Measurements from ENCODE around the gene CNIH2. TPM values are rescaled to one million over a fixed set of nuclear protein-coding genes. Genes with fewer than 3 reads are reported as not detected.

Gene CNIH2
- total and polyA plus RNA-seq, 4 experiments from 2014 or later: 1.4 to 1.8 TPM; not detected in 2

DNA sequence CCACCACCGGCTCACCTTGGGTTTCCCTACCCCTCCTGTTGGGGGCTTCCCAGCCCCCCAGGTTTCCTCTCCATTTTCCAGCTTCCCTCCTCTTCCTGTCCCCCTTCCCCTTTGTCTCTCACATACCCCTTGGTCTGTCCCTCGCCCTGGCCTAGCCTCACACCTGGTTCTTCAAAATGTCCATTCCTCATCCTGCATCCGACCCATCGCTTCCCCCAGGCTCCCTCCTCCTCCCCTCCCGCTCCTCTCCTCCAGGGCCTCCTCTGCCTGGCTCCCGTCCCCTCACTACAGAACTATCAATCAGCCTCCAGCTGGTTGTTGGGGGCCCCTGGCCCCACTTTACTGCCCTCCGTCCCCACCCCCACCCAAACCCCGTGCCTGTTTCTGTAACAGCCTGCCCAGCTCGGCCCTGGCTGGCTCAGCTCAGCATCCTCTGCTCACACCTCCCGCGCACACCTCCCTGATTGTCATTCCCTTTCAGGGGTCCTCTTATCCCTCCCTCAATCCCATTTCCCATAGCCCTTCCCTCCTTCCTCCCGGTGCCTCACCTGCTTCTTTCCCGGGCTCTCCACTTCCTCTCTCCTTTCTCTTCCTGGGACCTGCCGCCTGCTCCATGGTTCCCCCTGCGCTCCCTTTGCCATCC is 1.2 kb downstream of the CNIH2 start:
- no peak for DNase-seq
- Histone ChIP-seq H3K4me3 (ENCODE audit: low read length in 2 of 2) (no peak overlapping the region), H3K27me3 (ENCODE audit: insufficient read depth, low read length) (no peaks in the 10 kb centered on the region), H3K36me3 (ENCODE audit: insufficient read depth, low read length) (peaks cover 17% of the 10 kb centered on the region), H3K4me1 (ENCODE audit: insufficient read depth, low read length) (peaks cover 28% of the 10 kb centered on the region), H3K27ac (ENCODE audit: low read depth, low read length) (no peak overlapping the region), H3K9me3 (ENCODE audit: control insufficient read depth in 1 of 2, low read length in 2 of 2) (no peaks in the 10 kb centered on the region)
- H3K4me3 Mint-ChIP-seq: peak overlapping the region; percentile 22 to 79 (median 57)
- POLR2A ChIA-PET (ENCODE audit: partially characterized antibody): interaction anchor here (2.9 to 13.4 kb wide), 2 partner anchors 9 to 10 kb away, joined by 10 to 167 read pairs; partner anchors contain the start of genes RAB1B and YIF1A
- H3K9me3 Mint-ChIP-seq: no peaks in the 10 kb centered on the region
- H3K27ac Mint-ChIP-seq: peak overlapping the region in 5 of 7 donors; percentile 32 to 81 (median 78)
- peaks cover 3 to 24% of the 10 kb centered on the region in 2 donors for H3K36me3 Mint-ChIP-seq
- intact Hi-C loops (cut with micrococcal nuclease): no loop called here
- H3K4me1 Mint-ChIP-seq: peaks cover 8 to 49% (median 22%) of the 10 kb centered on the region in 4 donors
- CTCF ChIA-PET (ENCODE audit: partially characterized antibody): interaction anchor here (4.7 kb wide), 1 partner anchor 58 kb away, joined by 42 read pairs; no protein-coding TSS in a partner anchor
- peaks cover 0 to 1% of the 10 kb centered on the region in 2 donors for H3K27me3 Mint-ChIP-seq

DNA sequence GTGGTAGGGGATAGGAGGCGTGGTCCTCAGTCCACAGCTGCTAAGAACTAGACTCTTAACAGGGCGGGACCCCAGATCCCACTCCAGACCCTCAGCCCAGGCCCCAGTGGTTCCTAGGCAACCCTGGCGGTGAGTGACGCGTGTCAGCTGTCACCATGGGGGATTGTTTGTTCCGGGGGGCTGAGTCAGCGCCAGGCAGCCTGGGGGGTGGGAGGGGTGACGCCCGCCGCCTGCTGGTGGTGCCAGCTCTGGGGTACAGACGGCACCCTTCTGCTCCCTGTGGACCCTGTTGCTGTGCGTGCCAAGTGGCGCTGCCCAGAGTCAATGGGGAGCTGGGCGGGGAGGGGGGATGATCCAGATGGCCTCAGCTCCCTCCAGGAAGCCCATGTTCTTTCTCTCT is 2.5 kb downstream of the CNIH2 start:
- Histone ChIP-seq H3K4me3 (ENCODE audit: low read length in 2 of 2) (no peak overlapping the region), H3K4me1 (ENCODE audit: insufficient read depth, low read length) (peaks cover 28% of the 10 kb centered on the region), H3K9me3 (ENCODE audit: control insufficient read depth in 1 of 2, low read length in 2 of 2) (no peaks in the 10 kb centered on the region), H3K27me3 (ENCODE audit: insufficient read depth, low read length) (no peaks in the 10 kb centered on the region), H3K27ac (ENCODE audit: low read depth, low read length) (no peak overlapping the region), H3K36me3 (ENCODE audit: insufficient read depth, low read length) (peaks cover 6% of the 10 kb centered on the region)
- intact Hi-C loops (cut with micrococcal nuclease): no loop called here
- Mint-ChIP-seq H3K4me1 (peaks cover 8 to 48% (median 22%) of the 10 kb centered on the region in 4 donors), H3K9me3 (no peaks in the 10 kb centered on the region), H3K4me3 (no peak overlapping the region), H3K36me3 (peaks cover 0 to 12% of the 10 kb centered on the region in 2 donors), H3K27me3 (peaks cover 0 to 1% of the 10 kb centered on the region in 2 donors), H3K27ac (peak overlapping the region in 2 of 7 donors; percentile 23 to 94)
- ChIA-PET CTCF (ENCODE audit: partially characterized antibody) (interaction anchor here (0.6 to 4.7 kb wide), 4 partner anchors 9 to 59 kb away, joined by 3 to 42 read pairs (median 9); no protein-coding TSS in a partner anchor), POLR2A (ENCODE audit: partially characterized antibody) (interaction anchor here (2.9 to 13.4 kb wide), 2 partner anchors 9 to 11 kb away, joined by 10 to 167 read pairs; partner anchors contain the start of genes RAB1B and YIF1A)
- no peak for DNase-seq

DNA sequence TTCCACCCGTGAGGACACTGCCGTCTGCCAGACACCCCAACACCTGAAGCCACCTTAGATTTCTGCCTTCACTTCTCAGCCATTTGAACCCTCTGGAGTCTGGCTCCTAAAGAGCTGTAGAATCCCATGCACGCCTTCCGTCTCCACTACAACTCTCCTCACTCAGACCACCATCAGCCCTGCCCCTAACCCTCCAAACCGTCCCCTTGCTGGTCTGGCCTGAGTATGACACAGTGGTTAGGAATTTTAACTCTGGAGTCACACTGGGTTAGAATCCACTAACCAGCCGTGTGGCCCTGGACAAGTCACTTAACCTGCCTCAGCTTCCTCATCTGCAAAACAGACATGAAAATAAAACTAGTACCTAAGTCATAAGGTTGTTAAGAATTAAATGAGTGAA is 3.0 kb downstream of the CNIH2 start:
- H3K4me3 ChIP-seq (ENCODE audit: low read length in 2 of 2): no peak overlapping the region
- Mint-ChIP-seq H3K4me3 (peak overlapping the region in 3 of 8 donors; percentile 29 to 65 (median 49)), H3K27ac (peak overlapping the region; percentile 89 to 96 (median 92)), H3K9me3 (no peaks in the 10 kb centered on the region), H3K27me3 (peaks cover 0 to 1% of the 10 kb centered on the region in 2 donors), H3K36me3 (peaks cover 0 to 7% of the 10 kb centered on the region in 2 donors), H3K4me1 (peaks cover 8 to 48% (median 23%) of the 10 kb centered on the region in 4 donors)
- H3K36me3 ChIP-seq (ENCODE audit: insufficient read depth, low read length): peaks cover under 1% of the 10 kb centered on the region
- H3K27me3 ChIP-seq (ENCODE audit: insufficient read depth, low read length): no peaks in the 10 kb centered on the region
- no peak overlapping the region for H3K27ac ChIP-seq (ENCODE audit: low read depth, low read length)
- ChIA-PET POLR2A (ENCODE audit: partially characterized antibody) (interaction anchor here (0.8 to 13.4 kb wide), 2 partner anchors 11 kb away, joined by 4 to 167 read pairs; partner anchors contain the start of genes RAB1B and TMEM151A), CTCF (ENCODE audit: partially characterized antibody) (interaction anchor here (1.0 to 4.7 kb wide), 3 partner anchors 9 to 59 kb away, joined by 3 to 42 read pairs (median 15); no protein-coding TSS in a partner anchor)
- intact Hi-C loops (cut with micrococcal nuclease): no loop called here
- H3K4me1 ChIP-seq (ENCODE audit: insufficient read depth, low read length): peaks cover 28% of the 10 kb centered on the region
- no peak for DNase-seq
- H3K9me3 ChIP-seq (ENCODE audit: control insufficient read depth in 1 of 2, low read length in 2 of 2): no peaks in the 10 kb centered on the region

DNA sequence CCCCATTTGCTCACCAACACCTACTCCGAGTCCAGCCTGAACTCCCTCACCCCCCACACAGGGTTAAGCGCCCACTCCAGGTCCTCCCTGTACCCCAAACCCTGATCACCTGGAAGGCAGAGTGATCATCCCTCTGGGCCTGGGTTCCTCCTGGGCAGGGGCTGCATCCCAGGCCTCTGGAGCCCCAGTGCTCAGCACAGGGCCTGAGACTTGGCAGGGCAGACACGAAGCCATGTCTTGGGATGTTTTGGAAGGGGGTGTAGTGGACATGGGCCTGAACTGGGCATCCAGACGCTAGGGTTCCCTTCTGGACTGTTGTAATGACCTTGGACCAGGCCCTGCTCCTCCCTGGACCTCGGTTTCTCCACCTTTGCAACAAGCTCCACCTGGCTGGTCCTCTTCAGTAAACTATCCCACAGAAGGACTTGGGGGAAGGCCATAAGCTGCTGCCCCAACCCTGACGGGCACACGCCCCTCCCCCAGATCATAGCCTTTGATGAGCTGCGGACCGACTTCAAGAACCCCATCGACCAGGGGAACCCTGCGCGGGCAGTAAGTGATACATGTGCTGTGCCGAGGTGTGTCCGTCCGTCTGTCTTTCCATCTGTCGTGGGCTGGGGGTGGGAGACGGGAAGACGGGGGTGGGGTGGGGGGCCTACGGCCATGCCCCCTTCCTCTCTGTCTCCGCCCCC is 3.9 kb downstream of the CNIH2 start:
- peaks cover 0 to 2% of the 10 kb centered on the region in 2 donors for H3K36me3 Mint-ChIP-seq
- H3K27ac Mint-ChIP-seq: peak overlapping the region; percentile 89 to 96 (median 92)
- Histone ChIP-seq H3K4me3 (ENCODE audit: low read length in 2 of 2) (no peak overlapping the region), H3K9me3 (ENCODE audit: control insufficient read depth in 1 of 2, low read length in 2 of 2) (no peaks in the 10 kb centered on the region), H3K4me1 (ENCODE audit: insufficient read depth, low read length) (peaks cover 28% of the 10 kb centered on the region), H3K36me3 (ENCODE audit: insufficient read depth, low read length) (no peaks in the 10 kb centered on the region), H3K27ac (ENCODE audit: low read depth, low read length) (peak overlapping the region; percentile 34), H3K27me3 (ENCODE audit: insufficient read depth, low read length) (no peaks in the 10 kb centered on the region)
- CTCF ChIA-PET (ENCODE audit: partially characterized antibody): interaction anchor here (1.0 to 4.7 kb wide), 7 partner anchors 9 to 60 kb away, joined by 3 to 42 read pairs (median 3); no protein-coding TSS in a partner anchor
- peaks cover 0 to 1% of the 10 kb centered on the region in 2 donors for H3K27me3 Mint-ChIP-seq
- no peaks in the 10 kb centered on the region for H3K9me3 Mint-ChIP-seq
- DNase-seq: no peak
- POLR2A ChIA-PET (ENCODE audit: partially characterized antibody): interaction anchor here (0.8 to 13.4 kb wide), 6 partner anchors 9 to 61 kb away, joined by 3 to 167 read pairs (median 4); partner anchors contain the start of genes RAB1B and TMEM151A
- H3K4me3 Mint-ChIP-seq: peak overlapping the region in 6 of 8 donors; percentile 10 to 75 (median 55)
- peaks cover 8 to 46% (median 25%) of the 10 kb centered on the region in 4 donors for H3K4me1 Mint-ChIP-seq
- intact Hi-C loops (cut with micrococcal nuclease): loop anchor here (1.0 kb wide), 3 partner anchors 14 to 60 kb away; partner anchors contain the start of gene RAB1B

DNA sequence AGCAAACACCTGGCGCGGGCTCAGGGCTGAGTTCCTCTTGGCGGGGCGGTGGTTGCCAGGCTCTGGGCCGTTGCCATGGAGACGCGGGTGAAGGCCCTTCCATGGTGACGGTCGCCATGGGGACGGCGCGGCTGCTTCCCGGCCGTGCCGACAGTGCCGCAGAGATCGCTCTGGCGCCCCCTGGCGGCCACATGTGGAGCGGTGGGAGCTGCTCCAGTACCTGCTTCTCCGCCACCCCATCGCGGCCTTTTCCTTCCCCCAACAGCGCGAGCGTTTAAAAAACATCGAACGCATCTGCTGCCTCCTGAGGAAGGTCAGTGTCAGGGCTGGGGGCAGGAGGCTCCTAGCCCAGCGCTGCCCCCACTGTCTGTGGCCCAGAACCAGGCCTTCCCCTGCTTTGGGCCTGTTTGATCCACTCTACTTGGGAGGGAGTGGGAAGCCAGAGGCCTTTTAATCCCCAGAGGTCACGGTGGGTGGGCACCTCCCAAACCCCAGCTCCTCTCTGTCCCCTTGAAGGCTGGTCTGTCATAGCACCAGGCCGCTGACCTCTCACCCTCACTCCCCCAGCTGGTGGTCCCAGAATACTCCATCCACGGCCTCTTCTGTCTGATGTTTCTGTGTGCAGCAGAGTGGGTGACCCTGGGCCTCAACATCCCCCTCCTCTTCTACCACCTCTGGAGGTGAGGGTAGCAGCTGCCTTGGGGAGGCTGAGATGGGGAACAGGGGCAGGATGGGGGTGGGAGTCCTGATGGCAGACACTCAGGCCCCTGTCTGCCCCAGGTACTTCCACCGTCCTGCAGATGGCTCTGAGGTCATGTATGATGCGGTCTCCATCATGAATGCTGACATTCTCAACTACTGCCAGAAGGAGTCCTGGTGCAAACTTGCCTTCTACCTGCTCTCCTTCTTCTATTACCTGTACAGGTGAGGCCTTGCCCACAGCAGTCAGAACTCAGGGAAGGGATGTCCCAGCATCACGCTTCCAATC is 4.8 kb downstream of the CNIH2 start:
- CTCF ChIA-PET (ENCODE audit: partially characterized antibody): interaction anchor here (0.9 to 4.7 kb wide), 10 partner anchors 8 to 63 kb away, joined by 3 to 42 read pairs (median 3); no protein-coding TSS in a partner anchor
- Histone ChIP-seq H3K27ac (ENCODE audit: low read depth, low read length) (peak overlapping the region; percentile 62), H3K36me3 (ENCODE audit: insufficient read depth, low read length) (no peaks in the 10 kb centered on the region), H3K4me1 (ENCODE audit: insufficient read depth, low read length) (peaks cover 30% of the 10 kb centered on the region), H3K4me3 (ENCODE audit: low read length in 2 of 2) (no peak overlapping the region), H3K9me3 (ENCODE audit: control insufficient read depth in 1 of 2, low read length in 2 of 2) (no peaks in the 10 kb centered on the region), H3K27me3 (ENCODE audit: insufficient read depth, low read length) (no peaks in the 10 kb centered on the region)
- H3K27me3 Mint-ChIP-seq: peaks cover 0 to 1% of the 10 kb centered on the region in 2 donors
- H3K4me1 Mint-ChIP-seq: peaks cover 10 to 46% (median 29%) of the 10 kb centered on the region in 4 donors
- POLR2A ChIA-PET (ENCODE audit: partially characterized antibody): interaction anchor here (1.0 to 13.4 kb wide), 5 partner anchors 9 to 62 kb away, joined by 3 to 167 read pairs (median 5); partner anchors contain the start of genes RAB1B and TMEM151A
- intact Hi-C loops (cut with micrococcal nuclease): loop anchor here (1.0 kb wide), 3 partner anchors 14 to 60 kb away; partner anchors contain the start of gene RAB1B
- H3K9me3 Mint-ChIP-seq: no peaks in the 10 kb centered on the region
- DNase-seq: peak; percentile 98 to 99 (median 99)
- H3K27ac Mint-ChIP-seq: peak overlapping the region; percentile 86 to 96 (median 92)
- H3K36me3 Mint-ChIP-seq: no peaks in the 10 kb centered on the region
- H3K4me3 Mint-ChIP-seq: peak overlapping the region; percentile 11 to 81 (median 55)

DNA sequence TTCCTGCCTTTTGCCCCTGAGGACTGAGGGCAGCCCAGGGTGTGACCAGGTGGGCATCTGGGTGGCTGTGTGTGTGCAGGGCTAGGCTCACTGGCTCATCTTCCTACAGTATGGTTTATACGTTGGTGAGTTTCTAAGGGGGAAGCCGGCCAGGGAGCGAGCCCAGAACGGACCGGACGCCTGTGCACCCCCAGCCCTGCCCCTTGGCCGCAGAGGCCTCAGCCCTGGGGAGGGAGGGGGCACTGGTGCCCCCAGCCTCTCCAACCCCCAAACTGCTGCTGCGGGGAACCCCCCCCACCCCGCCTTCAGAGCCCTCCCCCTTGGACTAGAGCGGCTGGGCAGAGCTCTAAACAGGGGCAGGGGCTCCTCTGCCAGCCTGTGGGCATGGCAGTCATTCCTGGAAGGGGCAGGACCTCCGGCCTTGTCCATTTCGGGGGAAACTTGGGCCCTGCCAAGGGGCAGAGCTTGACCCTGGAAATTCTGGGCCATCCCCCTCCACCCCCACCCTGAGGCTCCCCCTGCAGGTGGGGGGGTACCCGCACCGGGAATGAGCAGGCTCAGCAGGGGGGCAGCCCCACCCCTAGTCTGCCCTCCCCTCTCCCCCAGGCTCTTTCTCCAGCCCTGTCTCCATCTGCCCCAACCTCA is 5.6 kb downstream of the CNIH2 start:
- H3K27ac ChIP-seq (ENCODE audit: low read depth, low read length): no peak overlapping the region
- DNase-seq: no peak
- no peaks in the 10 kb centered on the region for H3K36me3 ChIP-seq (ENCODE audit: insufficient read depth, low read length)
- H3K9me3 ChIP-seq (ENCODE audit: control insufficient read depth in 1 of 2, low read length in 2 of 2): no peaks in the 10 kb centered on the region
- peak overlapping the region in 5 of 7 donors; percentile 80 to 94 (median 86) for H3K27ac Mint-ChIP-seq
- H3K36me3 Mint-ChIP-seq: no peaks in the 10 kb centered on the region
- H3K4me1 Mint-ChIP-seq: peaks cover 12 to 46% (median 32%) of the 10 kb centered on the region in 4 donors
- no peak overlapping the region for H3K4me3 Mint-ChIP-seq
- H3K4me3 ChIP-seq (ENCODE audit: low read length in 2 of 2): no peak overlapping the region
- H3K4me1 ChIP-seq (ENCODE audit: insufficient read depth, low read length): peaks cover 38% of the 10 kb centered on the region
- ChIA-PET POLR2A (ENCODE audit: partially characterized antibody) (interaction anchor here (1.3 to 13.4 kb wide), 3 partner anchors 8 to 28 kb away, joined by 4 to 167 read pairs (median 5); partner anchors contain the start of genes RAB1B and TMEM151A), CTCF (ENCODE audit: partially characterized antibody) (interaction anchor here (0.9 to 4.7 kb wide), 6 partner anchors 7 to 62 kb away, joined by 3 to 42 read pairs (median 3); no protein-coding TSS in a partner anchor)
- H3K9me3 Mint-ChIP-seq: no peaks in the 10 kb centered on the region
- H3K27me3 ChIP-seq (ENCODE audit: insufficient read depth, low read length): no peaks in the 10 kb centered on the region
- intact Hi-C loops (cut with micrococcal nuclease): no loop called here
- peaks cover 0 to 1% of the 10 kb centered on the region in 2 donors for H3K27me3 Mint-ChIP-seq

All from CD4-positive, alpha-beta memory T cell (primary cell).